Large intestine (tissue), 3 donors: Measurements from ENCODE around the gene RAMACL. TPM values are rescaled to one million over a fixed set of nuclear protein-coding genes. Genes with fewer than 3 reads are reported as not detected.
"Not testable (repeated sequence)": the region's sequence is repeated elsewhere in the genome, so short reads cannot be mapped to it uniquely, and the experiment has no call there.

ENCODE experiments used
- DNase-seq, 2 donors: peaks; one replicate each; pipeline versions ENCODE4 v3.0.0 to v3.0.0-alpha.2; 2013
- H3K27ac ChIP-seq: one replicate; pipeline ENCODE4 v1.5.1; 2013; ENCODE audit warnings: low read length
- H3K27me3 ChIP-seq: 2 replicates; pipeline ENCODE4 v1.6.1; 2013; ENCODE audit warnings: low read length; ENCODE audit not compliant: control insufficient read depth, insufficient read depth
- H3K36me3 ChIP-seq: 2 replicates; pipeline ENCODE4 v1.6.1; 2013; ENCODE audit warnings: low read length; ENCODE audit not compliant: control insufficient read depth, insufficient read depth
- H3K4me1 ChIP-seq: one replicate; pipeline ENCODE4 v1.6.1; 2013; ENCODE audit warnings: low read length; ENCODE audit not compliant: control insufficient read depth, insufficient read depth
- H3K4me3 ChIP-seq: one replicate; pipeline ENCODE4 v1.5.1; 2013; ENCODE audit warnings: low read length
- H3K9me3 ChIP-seq: one replicate; pipeline ENCODE4 v1.6.1; 2013; ENCODE audit warnings: mild to moderate bottlenecking, low read depth, low read length, moderate library complexity; ENCODE audit not compliant: control insufficient read depth
- WGBS: methylation state at CpG from one replicate; pipeline ENCODE4 v1.1.5; 2013; ENCODE audit warnings: low lambda C conversion rate; ENCODE audit not compliant: insufficient coverage; 5-methylcytosine and 5-hydroxymethylcytosine counted together
- polyA plus RNA-seq: library from polyadenylated mRNA; unstranded; fragments of 120-200 nt; gene quantifications from one replicate; pipeline ENCODE4 v1.2.1, GENCODE V29; 2013

Gene RAMACL
- polyA plus RNA-seq, 1 donor: 0.30 TPM

DNA sequence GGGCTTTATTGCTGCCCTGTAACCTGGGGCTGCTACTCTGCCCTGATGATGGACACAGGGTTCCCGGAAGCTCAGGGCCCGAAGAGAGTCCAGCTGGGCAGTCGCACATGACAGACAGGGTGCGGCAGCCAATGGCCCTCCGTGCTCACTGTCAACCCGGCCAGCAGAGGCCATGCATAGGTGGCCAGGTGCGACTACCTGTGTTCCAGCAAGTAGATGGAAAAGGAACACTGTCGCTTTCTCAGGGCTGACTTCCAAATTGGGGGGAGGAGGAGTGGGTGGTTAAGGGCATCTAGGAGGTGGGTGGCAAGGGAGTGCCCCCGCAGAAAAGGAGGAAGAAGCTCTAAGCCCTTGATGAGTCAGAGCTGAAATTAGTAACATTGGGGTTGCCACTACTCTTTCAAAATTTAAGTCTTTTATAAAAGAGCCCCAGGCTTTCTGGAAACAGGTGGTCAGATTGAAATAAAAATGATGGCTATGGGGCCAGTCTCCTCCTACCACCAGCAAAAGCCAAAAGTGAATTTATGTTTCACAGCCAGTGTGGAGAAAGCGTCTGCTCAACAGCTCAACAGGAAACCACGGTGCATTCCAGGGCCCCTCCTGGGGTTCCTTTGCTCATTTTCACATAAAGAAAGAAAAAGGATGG is 2.3 kb upstream of the RAMACL start:
- Histone ChIP-seq H3K4me3 (no peak overlapping the region), H3K27me3 (no peaks in the 10 kb centered on the region), H3K27ac (no peak overlapping the region), H3K9me3 (no peaks in the 10 kb centered on the region), H3K4me1 (peaks cover 2% of the 10 kb centered on the region), H3K36me3 (no peaks in the 10 kb centered on the region)
- no peak for DNase-seq
- WGBS: 100% methylated on average over 1 of the region's 11 CpGs

DNA sequence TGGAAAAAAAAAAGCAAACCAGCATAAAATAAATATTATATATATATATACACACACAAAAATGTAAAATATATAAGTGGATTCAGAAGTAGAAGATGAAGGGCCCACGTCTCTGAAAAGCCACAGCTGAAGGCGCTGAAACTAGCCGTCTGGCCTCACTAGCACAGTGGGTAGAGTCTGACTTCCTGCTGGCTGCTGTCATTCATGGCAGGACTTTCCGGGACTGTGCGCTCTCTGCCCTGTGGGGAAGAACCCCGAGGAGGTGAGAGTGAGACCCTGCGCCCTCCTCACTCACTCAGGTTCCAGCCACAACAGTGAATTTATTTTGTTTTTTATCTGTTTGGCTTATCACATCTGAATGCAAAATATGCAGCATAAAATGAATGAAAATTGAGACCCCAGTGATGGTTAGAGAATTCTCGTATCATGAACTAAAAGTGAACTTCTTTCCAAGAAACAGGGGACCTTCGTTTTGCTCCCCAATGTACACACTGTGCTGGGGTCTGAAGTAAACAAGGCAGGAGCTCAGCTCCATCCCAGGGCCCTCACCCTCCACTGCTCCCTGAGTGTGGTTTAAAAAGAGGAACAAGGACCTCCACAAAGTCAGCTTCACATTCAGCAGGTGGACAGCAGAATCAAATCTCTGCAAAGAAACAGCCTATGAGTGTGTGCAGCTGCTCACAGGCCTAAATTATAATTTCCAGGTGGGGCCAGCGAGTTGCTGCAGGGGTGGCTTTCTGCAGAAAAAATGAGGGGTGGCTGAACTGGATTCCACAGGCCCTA is 1.3 kb upstream of the RAMACL start:
- Histone ChIP-seq H3K36me3 (no peaks in the 10 kb centered on the region), H3K9me3 (no peaks in the 10 kb centered on the region), H3K4me1 (peaks cover 2% of the 10 kb centered on the region), H3K27ac (no peak overlapping the region), H3K4me3 (no peak overlapping the region), H3K27me3 (no peaks in the 10 kb centered on the region)
- no peak for DNase-seq
- no CpG with 5 or more reads among the region's 10 CpGs for WGBS

DNA sequence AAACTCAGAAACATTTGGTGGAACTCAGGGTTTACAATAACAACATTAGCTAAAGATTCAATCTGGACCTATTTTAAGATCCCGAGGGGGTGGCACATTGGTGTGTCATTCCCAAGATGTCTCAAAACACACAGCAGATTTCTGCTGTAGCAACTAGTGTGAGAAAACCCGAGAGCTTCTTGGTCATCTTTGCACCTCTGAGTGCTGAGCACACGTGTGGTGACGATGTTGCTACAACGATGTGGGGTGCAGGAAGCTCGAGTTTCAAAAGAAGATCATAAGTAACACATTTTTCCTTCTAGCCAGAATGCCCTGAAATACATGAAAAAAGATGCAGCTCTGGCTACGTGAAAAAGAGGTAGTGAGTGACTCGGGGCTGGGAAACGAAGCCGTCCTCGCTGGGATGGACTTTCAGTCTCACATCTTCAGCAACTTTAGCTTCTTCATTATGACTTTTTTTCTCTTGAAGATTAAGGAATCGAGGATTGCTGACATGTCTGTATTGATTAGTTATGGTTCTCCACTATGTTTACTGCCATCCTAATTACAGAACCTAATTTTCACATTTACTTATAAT is 1.5 kb downstream of the RAMACL start:
- 100% methylated on average over 1 of the region's 12 CpGs for WGBS
- no peaks in the 10 kb centered on the region for H3K27me3 ChIP-seq
- no peak overlapping the region for H3K27ac ChIP-seq
- peaks cover 2% of the 10 kb centered on the region for H3K4me1 ChIP-seq
- H3K4me3 ChIP-seq: no peak overlapping the region
- no peaks in the 10 kb centered on the region for H3K9me3 ChIP-seq
- no peak for DNase-seq
- no peaks in the 10 kb centered on the region for H3K36me3 ChIP-seq

DNA sequence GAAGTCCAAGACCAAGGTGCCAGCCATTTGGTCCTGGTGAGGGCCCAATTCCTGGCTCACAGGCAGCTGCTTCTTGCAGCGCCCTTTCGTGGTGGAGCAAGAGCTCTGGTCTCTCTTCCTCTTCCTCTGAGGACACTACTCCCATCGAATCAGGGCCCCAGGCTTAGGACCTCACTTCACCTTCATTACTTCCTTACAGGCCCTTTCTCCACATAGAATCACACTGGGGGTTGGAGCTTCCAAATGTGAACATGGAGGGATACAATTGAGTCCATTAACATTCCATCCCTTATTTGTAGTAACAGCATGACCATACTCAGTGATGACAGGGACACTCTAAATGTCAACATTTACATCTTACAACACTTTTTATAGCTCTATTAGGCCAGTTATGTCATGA is 2.3 kb downstream of the RAMACL start:
- H3K27me3 ChIP-seq: no peaks in the 10 kb centered on the region
- H3K4me1 ChIP-seq: peaks cover 2% of the 10 kb centered on the region
- no CpG with 5 or more reads among the region's 3 CpGs for WGBS
- H3K9me3 ChIP-seq: no peaks in the 10 kb centered on the region
- H3K27ac ChIP-seq: no peak overlapping the region
- H3K36me3 ChIP-seq: no peaks in the 10 kb centered on the region
- H3K4me3 ChIP-seq: no peak overlapping the region
- DNase-seq: no peak

DNA sequence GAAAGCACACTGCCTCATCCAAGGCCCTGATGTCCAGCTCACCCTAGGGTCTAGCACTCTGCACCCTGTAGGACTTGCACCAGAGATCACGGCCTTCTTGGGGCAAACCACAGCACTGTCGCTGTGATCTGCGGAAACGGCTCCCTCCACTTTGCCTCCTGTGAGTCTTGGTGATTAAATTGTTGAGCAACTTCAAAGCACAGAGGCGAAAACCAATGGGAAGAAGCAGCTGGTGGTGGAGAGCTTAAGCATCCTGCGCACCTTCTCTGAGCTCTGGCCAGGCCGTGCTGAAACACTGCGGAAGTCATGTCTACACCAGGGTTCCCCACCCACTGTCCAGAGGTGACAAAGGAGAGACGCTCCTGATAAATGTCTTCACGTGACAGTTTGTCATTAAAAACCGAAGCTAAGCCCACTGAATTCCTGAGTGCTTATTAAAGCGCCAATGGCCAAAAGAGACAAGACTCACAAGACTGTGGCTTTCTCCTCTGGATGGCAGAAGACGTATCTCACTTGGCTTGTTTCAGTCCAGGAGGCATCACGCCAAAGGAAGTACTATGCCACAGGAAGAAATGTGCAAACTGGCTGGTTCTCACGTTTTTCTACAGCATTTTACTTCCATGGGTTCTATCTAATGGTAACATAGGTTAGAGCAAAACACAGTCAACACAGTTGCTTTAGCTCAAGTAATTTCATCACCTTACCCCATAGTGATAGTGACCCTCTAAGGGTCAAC is 3.1 kb downstream of the RAMACL start:
- no peak for DNase-seq
- H3K27me3 ChIP-seq: no peaks in the 10 kb centered on the region
- no peaks in the 10 kb centered on the region for H3K9me3 ChIP-seq
- 40% methylated on average over 1 of the region's 15 CpGs for WGBS
- H3K4me1 ChIP-seq: no peaks in the 10 kb centered on the region
- H3K4me3 ChIP-seq: no peak overlapping the region
- no peaks in the 10 kb centered on the region for H3K36me3 ChIP-seq
- no peak overlapping the region for H3K27ac ChIP-seq

DNA sequence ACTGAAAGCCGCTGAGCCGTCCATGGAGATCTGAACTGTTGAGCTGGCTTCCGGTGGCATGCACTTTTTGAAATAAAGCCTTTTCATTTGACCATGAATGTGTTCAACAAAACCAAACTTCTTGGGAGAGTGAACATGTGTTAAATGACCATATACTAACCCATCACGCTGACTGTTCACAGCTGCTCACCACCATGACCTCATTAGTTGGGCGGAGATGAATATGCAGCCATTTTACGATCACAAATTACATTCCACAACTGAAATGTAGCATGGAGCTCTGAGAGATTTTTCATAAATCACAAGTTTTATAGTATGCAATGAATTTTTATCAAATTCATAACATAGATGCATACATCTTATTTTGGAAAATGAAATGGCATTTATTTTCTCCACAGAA is 4.2 kb downstream of the RAMACL start:
- Histone ChIP-seq H3K4me1 (no peaks in the 10 kb centered on the region), H3K27ac (no peak overlapping the region), H3K9me3 (no peaks in the 10 kb centered on the region), H3K4me3 (no peak overlapping the region), H3K27me3 (no peaks in the 10 kb centered on the region), H3K36me3 (no peaks in the 10 kb centered on the region)
- no peak for DNase-seq
- 100% methylated on average over 1 of the region's 6 CpGs for WGBS

DNA sequence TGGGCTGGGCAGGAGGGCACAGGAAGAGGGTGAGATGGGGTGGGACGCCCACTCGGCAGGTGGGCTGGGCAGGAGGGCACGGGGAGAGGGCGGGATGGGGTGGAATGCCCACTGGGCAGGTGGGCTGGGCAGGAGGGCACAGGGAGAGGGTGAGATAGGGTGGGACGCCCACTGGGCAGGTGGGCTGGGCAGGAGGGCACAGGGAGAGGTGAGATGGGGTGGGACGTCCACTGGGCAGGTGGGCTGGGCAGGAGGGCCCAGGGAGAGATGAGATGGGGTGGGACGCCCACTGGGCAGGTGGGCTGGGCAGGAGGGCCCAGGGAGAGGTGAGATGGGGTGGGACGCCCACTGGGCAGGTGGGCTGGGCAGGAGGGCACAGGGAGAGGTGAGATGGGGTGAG is 4.7 kb downstream of the RAMACL start:
- not testable (repeated sequence) for H3K36me3 ChIP-seq, H3K27me3 ChIP-seq, DNase-seq, H3K27ac ChIP-seq, H3K4me3 ChIP-seq, H3K9me3 ChIP-seq, H3K4me1 ChIP-seq
- no CpG with 5 or more reads among the region's 8 CpGs for WGBS

DNA sequence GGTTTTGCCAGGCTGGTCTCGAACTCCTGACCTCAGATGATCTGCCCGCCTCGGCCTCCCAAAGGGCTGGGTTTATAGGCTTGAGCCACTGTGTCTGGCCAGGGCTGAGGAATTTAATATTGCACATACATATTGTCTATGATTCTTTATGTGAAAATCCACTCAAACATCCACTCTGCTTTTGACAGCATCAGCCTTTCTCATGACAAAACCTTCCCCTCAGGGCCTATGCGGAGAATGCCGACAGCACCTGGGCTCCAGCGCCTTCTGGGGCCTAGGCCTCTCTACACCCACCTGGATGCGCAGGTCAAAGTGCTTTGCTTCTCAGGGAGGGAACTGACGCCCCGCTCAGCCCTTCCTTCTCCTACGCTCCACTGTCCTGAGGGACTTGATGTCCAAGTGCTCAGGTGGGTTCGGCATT is 5.4 kb downstream of the RAMACL start:
- H3K27me3 ChIP-seq: no peaks in the 10 kb centered on the region
- H3K9me3 ChIP-seq: no peaks in the 10 kb centered on the region
- no peaks in the 10 kb centered on the region for H3K4me1 ChIP-seq
- no peaks in the 10 kb centered on the region for H3K36me3 ChIP-seq
- no peak overlapping the region for H3K27ac ChIP-seq
- no peak for DNase-seq
- no peak overlapping the region for H3K4me3 ChIP-seq
- no CpG with 5 or more reads among the region's 11 CpGs for WGBS

DNA sequence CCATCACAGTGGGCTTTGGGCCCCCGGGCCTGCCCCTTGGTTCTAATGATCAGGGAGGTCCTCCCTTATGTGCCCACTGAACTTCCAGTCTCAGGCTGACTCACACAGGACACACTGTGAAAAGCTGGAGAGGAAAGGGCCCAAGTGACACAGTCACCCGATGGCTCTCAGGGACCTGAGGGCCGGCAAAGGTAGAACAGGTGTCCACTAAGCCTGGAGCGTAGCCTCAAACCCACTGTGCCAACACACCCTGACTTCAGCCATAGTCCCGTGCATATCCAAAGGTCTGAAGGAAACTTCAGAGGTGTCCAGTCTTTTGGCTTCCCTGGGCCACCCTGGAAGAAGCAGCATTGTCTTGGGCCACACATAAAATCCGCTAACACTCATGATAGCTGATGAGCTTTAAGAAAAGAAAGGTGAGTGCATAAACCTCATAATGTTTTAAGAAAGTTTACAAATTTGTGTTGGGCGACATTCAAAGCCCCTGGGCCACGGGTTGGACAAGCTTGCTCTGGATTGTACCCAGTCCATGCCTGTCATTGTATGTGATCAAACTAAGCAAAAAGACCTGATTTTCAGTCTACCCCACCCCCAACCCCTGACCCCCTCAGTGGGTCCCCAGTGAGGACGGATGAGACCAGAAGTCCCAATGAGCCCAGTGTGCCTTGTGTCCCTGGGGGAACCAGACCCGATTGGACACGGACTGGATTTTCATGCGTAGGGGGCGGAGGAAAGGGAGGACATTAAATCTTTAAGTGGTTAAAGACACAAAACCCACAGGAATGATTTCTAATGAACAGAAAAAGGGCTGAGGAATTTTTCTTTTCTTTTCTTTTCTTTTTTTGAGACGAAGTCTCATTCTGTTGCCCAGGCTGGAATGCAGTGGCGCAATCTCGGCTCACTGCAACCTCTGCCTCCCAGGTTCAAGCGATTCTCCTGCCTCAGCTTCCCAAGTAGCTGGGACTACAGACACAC is 6.1 kb downstream of the RAMACL start:
- 100% methylated on average over 3 of the region's 17 CpGs for WGBS
- no peak for DNase-seq
- Histone ChIP-seq H3K4me3 (no peak overlapping the region), H3K27me3 (no peaks in the 10 kb centered on the region), H3K4me1 (no peaks in the 10 kb centered on the region), H3K36me3 (no peaks in the 10 kb centered on the region), H3K9me3 (no peaks in the 10 kb centered on the region), H3K27ac (no peak overlapping the region)
